Lung microvascular endothelial cell (primary cell): ENCODE data around the gene EFR3B. TPM values are rescaled to one million over a fixed set of nuclear protein-coding genes. Genes with fewer than 3 reads are reported as not detected.
"Not testable (repeated sequence)": the region's sequence is repeated elsewhere in the genome, so short reads cannot be mapped to it uniquely, and the experiment has no call there.

Source experiments
- DNase-seq, 2 donors: peaks; one replicate each; pipeline versions ENCODE4 v3.0.0 to v3.0.0-alpha.2; 2010; ENCODE audit warnings: low read depth in 2 of 2
- total RNA-seq: library from RNA; depleted of rRNA; stranded (reverse); fragments of >200 nt; gene quantifications from 2 replicates; pipeline ENCODE4 v1.2.1, GENCODE V29; 2014

The EFR3B gene
- total RNA-seq, 1 donor from 2014 or later, result 1.4 TPM

- no peak for DNase-seq
These were observed 30.7 kb downstream of the EFR3B start for GRCh38 chr2:25072606-25073005.

GRCh38 chr2:25073025-25073424 is 31.1 kb downstream of the EFR3B start:
- no peak for DNase-seq

GRCh38 chr2:25073914-25074313 is 32.0 kb downstream of the EFR3B start:
- no peak for DNase-seq

GRCh38 chr2:25074826-25075225 is 33.0 kb downstream of the EFR3B start:
- DNase-seq, result no peak

- DNase-seq, result no peak
These were observed 34.9 kb downstream of the EFR3B start for GRCh38 chr2:25076749-25077148.

- no peak for DNase-seq
These were observed 35.9 kb downstream of the EFR3B start for GRCh38 chr2:25077789-25078169.

GRCh38 chr2:25078170-25079049 is 36.5 kb downstream of the EFR3B start:
- peak; percentile 55 for DNase-seq

GRCh38 chr2:25079050-25079635 is 37.3 kb downstream of the EFR3B start:
- no peak for DNase-seq

- no peak for DNase-seq
These were observed 39.4 kb downstream of the EFR3B start for GRCh38 chr2:25081237-25081790.

GRCh38 chr2:25082002-25082622 is 40.2 kb downstream of the EFR3B start:
- no peak for DNase-seq

GRCh38 chr2:25085761-25086560 is 44.1 kb downstream of the EFR3B start:
- DNase-seq, result no peak

GRCh38 chr2:25088817-25089516 is 47.1 kb downstream of the EFR3B start:
- DNase-seq, result no peak

GRCh38 chr2:25089605-25090315 is 47.9 kb downstream of the EFR3B start:
- DNase-seq, result no peak

- DNase-seq, result no peak
These were observed 48.9 kb downstream of the EFR3B start for GRCh38 chr2:25090801-25091200.

GRCh38 chr2:25091265-25091664 is 49.4 kb downstream of the EFR3B start:
- no peak for DNase-seq

GRCh38 chr2:25098056-25098455 is 56.2 kb downstream of the EFR3B start:
- peak in 1 of 2 donors; percentile 25 for DNase-seq

GRCh38 chr2:25098670-25099486 is 57.0 kb downstream of the EFR3B start:
- DNase-seq, result peak; percentile 80 to 98

- not testable (repeated sequence) for DNase-seq
These were observed 60.5 kb downstream of the EFR3B start for GRCh38 chr2:25102352-25102751.

- peak in 1 of 2 donors; percentile 24 for DNase-seq
These were observed 61.5 kb downstream of the EFR3B start for GRCh38 chr2:25103287-25103871.
